ENCODE results near the gene ORC4.
A peak's percentile ranks its signal among the peaks of the same experiment; 100 is the strongest.

The ORC4 gene

DNA sequence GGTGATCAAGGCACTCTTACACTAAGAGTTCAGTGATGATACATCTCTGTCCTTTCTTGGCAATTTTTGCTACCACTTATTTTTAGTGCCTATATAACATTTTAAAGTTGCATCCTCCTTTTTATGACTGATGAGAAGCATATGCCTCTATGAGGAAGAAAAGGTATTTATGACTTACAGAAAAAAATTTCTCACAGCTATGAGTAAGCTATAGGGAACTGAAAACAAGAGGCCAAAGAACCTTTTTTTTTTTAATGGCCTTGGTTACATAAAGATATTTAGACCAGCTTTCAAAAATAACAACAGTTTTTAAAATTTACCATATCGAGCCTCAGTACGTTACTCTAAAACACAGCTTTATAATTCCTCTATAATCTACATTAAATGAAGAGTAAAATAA is 21.7 kb upstream of the ORC4 start:
- 100% methylated on average over 1 of the region's 2 CpGs; no CpG with 5 or more reads in 1 of the 2 experiments for WGBS, 2 experiments
- no peaks in the 10 kb centered on the region for H3K27me3 ChIP-seq (ENCODE audit: control insufficient read depth, insufficient read depth, low read length, poor library complexity, severe bottlenecking)
- H3K27ac ChIP-seq (ENCODE audit: insufficient read depth, low read depth, low read length, poor library complexity, severe bottlenecking) = no peak overlapping the region
- H3K9me3 ChIP-seq (ENCODE audit: control insufficient read depth, low read length) = no peaks in the 10 kb centered on the region
- no peaks in the 10 kb centered on the region for H3K36me3 ChIP-seq (ENCODE audit: control insufficient read depth, insufficient read depth, low read length)
- no peaks in the 10 kb centered on the region for H3K4me1 ChIP-seq (ENCODE audit: control insufficient read depth, insufficient read depth, low read length)
- no peak overlapping the region for H3K4me3 ChIP-seq (ENCODE audit: insufficient read depth, low read depth, low read length)

DNA sequence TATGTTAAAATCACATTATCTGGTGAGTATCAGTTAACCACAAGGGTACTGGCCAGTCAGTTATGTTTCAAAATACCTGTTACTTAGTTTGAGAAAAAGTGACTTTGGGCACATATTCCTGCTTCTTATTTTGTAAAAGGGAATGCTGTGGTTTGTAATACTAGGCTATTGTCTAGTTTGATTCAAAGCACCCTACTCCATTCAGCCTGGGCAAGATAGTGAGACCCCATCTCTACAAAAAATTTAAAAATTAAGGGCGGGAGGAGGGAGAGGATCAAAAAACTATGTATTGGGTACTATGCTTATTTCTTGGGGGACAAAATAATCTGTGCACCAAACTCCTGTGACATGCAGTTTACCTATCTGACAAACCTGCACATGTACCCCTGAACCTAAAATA is 19.2 kb upstream of the ORC4 start:
- no CpG with 5 or more reads among the region's 1 CpG for WGBS, 2 experiments
- H3K27ac ChIP-seq (ENCODE audit: insufficient read depth, low read depth, low read length, poor library complexity, severe bottlenecking) = no peak overlapping the region
- H3K4me1 ChIP-seq (ENCODE audit: control insufficient read depth, insufficient read depth, low read length) = no peaks in the 10 kb centered on the region
- H3K4me3 ChIP-seq (ENCODE audit: insufficient read depth, low read depth, low read length) = no peak overlapping the region
- H3K27me3 ChIP-seq (ENCODE audit: control insufficient read depth, insufficient read depth, low read length, poor library complexity, severe bottlenecking) = no peaks in the 10 kb centered on the region
- H3K36me3 ChIP-seq (ENCODE audit: control insufficient read depth, insufficient read depth, low read length) = no peaks in the 10 kb centered on the region
- no peaks in the 10 kb centered on the region for H3K9me3 ChIP-seq (ENCODE audit: control insufficient read depth, low read length)

DNA sequence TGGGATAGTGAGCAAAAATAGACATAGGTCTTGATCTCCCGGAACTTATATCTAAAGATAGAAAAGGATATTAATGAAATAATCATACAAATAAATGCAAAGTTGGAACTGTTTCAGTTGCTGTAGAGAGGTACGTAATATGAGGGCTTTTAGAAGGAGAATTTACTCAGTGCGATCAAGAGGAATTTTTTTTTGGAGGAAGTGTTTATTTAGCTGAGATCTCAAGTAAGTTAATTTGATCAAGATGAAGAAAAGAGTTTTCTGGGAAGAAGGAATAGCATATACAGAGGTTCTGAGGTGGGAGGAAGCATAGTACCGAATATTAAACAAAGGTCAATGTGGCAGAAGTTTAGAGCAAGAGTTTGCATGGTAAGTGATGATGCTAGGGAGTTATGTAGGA is 11.7 kb upstream of the ORC4 start:
- H3K27ac ChIP-seq (ENCODE audit: insufficient read depth, low read depth, low read length, poor library complexity, severe bottlenecking) = no peak overlapping the region
- 96 to 98% methylated on average over 3 to 4 of the region's 4 CpGs for WGBS, 2 experiments
- H3K27me3 ChIP-seq (ENCODE audit: control insufficient read depth, insufficient read depth, low read length, poor library complexity, severe bottlenecking) = no peaks in the 10 kb centered on the region
- H3K9me3 ChIP-seq (ENCODE audit: control insufficient read depth, low read length) = no peaks in the 10 kb centered on the region
- H3K4me3 ChIP-seq (ENCODE audit: insufficient read depth, low read depth, low read length) = no peak overlapping the region
- no peaks in the 10 kb centered on the region for H3K4me1 ChIP-seq (ENCODE audit: control insufficient read depth, insufficient read depth, low read length)
- H3K36me3 ChIP-seq (ENCODE audit: control insufficient read depth, insufficient read depth, low read length) = no peaks in the 10 kb centered on the region

DNA sequence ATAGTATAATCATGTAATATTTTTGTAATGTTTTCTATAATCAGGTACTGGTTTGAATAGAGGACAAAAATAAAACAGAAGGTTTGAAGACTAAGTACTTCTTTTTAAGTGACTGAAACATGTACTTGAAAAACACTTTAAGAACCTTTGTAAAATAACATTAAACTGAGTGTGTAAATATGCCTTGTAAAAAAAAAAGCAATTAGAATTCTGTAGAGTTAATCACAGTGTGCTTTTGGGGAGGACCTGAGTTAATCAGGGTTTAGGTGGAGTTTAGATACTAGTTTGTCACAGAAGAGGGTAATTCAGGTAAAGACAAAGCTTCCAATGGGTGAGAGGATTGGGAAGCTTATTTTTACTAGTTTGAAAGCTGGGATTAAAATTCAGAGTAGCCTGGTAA is 10.6 kb upstream of the ORC4 start:
- H3K27ac ChIP-seq (ENCODE audit: insufficient read depth, low read depth, low read length, poor library complexity, severe bottlenecking) = no peak overlapping the region
- no peaks in the 10 kb centered on the region for H3K9me3 ChIP-seq (ENCODE audit: control insufficient read depth, low read length)
- no peaks in the 10 kb centered on the region for H3K27me3 ChIP-seq (ENCODE audit: control insufficient read depth, insufficient read depth, low read length, poor library complexity, severe bottlenecking)

DNA sequence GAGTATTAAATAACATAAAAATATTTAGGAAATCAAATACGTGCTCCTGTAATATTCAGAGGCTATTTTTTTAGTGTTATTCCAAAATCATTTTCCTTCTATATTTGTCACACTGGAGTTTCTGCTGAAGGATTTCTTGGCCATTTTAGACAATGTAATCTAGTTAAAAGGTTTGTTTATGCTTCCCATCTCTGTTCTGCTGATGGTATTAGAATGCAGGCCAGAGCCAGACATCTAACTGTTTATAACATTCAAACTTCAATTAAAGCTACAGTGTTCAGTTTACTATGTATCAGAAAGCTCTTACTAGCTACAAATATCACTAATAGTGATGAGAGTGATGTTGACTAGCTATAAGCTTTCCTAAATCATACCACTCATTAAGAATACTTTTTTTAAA is 8.2 kb upstream of the ORC4 start:
- H3K27me3 ChIP-seq (ENCODE audit: control insufficient read depth, insufficient read depth, low read length, poor library complexity, severe bottlenecking) = no peaks in the 10 kb centered on the region
- H3K9me3 ChIP-seq (ENCODE audit: control insufficient read depth, low read length) = no peaks in the 10 kb centered on the region
- H3K27ac ChIP-seq (ENCODE audit: insufficient read depth, low read depth, low read length, poor library complexity, severe bottlenecking) = no peak overlapping the region
- no peaks in the 10 kb centered on the region for H3K4me1 ChIP-seq (ENCODE audit: control insufficient read depth, insufficient read depth, low read length)
- H3K36me3 ChIP-seq (ENCODE audit: control insufficient read depth, insufficient read depth, low read length) = no peaks in the 10 kb centered on the region
- no peak overlapping the region for H3K4me3 ChIP-seq (ENCODE audit: insufficient read depth, low read depth, low read length)
- WGBS, 2 experiments = 100% methylated on average over 1 of the region's 1 CpG; no CpG with 5 or more reads in 1 of the 2 experiments

More for the DNA sequence above, 10.6 kb upstream of the ORC4 start:
- Histone ChIP-seq H3K4me1 (ENCODE audit: control insufficient read depth, insufficient read depth, low read length) (no peaks in the 10 kb centered on the region), H3K36me3 (ENCODE audit: control insufficient read depth, insufficient read depth, low read length) (no peaks in the 10 kb centered on the region), H3K4me3 (ENCODE audit: insufficient read depth, low read depth, low read length) (no peak overlapping the region)

DNA sequence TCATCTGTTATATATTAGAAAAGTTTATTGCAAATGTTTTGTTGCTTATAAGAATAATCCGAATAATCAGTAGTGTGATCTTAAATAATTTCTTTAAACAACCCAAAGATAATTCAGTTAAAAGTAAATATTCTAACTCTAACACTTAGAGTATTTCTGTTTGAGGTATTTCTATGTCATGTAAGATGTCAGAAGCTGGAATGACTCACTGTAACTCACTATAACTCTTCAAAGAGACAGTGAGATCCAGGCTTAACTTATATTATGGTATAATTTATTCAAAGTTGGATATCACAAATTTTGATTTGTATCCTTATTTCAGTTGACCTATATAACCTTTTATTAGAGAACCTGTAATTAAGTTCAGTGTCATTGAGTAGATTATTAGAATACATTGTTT is 7.3 kb upstream of the ORC4 start:
- H3K4me1 ChIP-seq (ENCODE audit: control insufficient read depth, insufficient read depth, low read length) = no peaks in the 10 kb centered on the region
- no peak overlapping the region for H3K27ac ChIP-seq (ENCODE audit: insufficient read depth, low read depth, low read length, poor library complexity, severe bottlenecking)
- H3K9me3 ChIP-seq (ENCODE audit: control insufficient read depth, low read length) = no peaks in the 10 kb centered on the region
- H3K4me3 ChIP-seq (ENCODE audit: insufficient read depth, low read depth, low read length) = no peak overlapping the region
- no peaks in the 10 kb centered on the region for H3K27me3 ChIP-seq (ENCODE audit: control insufficient read depth, insufficient read depth, low read length, poor library complexity, severe bottlenecking)
- H3K36me3 ChIP-seq (ENCODE audit: control insufficient read depth, insufficient read depth, low read length) = no peaks in the 10 kb centered on the region
- no CpG with 5 or more reads among the region's 1 CpG for WGBS, 2 experiments

DNA sequence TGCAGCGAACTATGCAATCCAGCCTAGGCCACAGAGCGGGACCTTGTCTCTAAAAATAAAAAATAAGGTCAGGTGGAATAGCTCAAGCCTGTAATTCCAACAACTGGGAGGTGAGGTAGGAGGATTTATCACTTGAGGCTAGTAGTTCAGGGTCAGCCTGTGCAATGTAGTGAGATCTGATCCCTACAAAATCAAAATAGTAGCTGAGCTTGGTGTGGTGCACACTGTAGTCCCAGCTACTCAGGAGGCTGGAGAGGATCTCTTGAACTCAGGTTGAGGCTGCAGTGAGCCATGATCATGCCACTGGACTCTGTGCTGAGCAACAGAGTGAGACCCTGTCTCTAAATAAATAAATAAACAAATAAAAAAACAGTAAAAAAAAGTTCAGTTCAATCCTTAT is 6.0 kb upstream of the ORC4 start:
- H3K9me3 ChIP-seq (ENCODE audit: control insufficient read depth, low read length) = no peaks in the 10 kb centered on the region

DNA sequence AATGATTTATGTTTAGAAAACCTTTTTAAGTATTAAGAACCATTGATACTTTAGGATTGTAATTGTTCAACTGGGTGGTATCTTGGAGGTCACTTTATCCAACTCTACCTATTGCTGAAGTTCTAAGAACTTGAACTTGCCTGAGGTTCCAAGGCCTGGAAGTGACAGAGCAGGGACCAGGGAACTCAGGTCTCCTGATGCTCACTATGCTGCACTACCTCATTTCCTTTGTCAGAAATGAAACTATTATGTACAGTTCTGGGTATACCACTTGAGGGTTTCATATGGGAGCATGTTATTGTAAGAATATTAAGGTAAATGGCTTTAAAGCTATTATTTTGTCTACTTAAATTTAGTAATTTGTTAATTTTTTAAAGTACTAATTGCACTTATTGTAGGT is 3.3 kb upstream of the ORC4 start:
- Histone ChIP-seq H3K27me3 (ENCODE audit: control insufficient read depth, insufficient read depth, low read length, poor library complexity, severe bottlenecking) (no peaks in the 10 kb centered on the region), H3K4me1 (ENCODE audit: control insufficient read depth, insufficient read depth, low read length) (peaks cover 3% of the 10 kb centered on the region), H3K27ac (ENCODE audit: insufficient read depth, low read depth, low read length, poor library complexity, severe bottlenecking) (no peak overlapping the region), H3K4me3 (ENCODE audit: insufficient read depth, low read depth, low read length) (no peak overlapping the region), H3K36me3 (ENCODE audit: control insufficient read depth, insufficient read depth, low read length) (no peaks in the 10 kb centered on the region), H3K9me3 (ENCODE audit: control insufficient read depth, low read length) (no peaks in the 10 kb centered on the region)

More for the DNA sequence above, 6.0 kb upstream of the ORC4 start:
- Histone ChIP-seq H3K36me3 (ENCODE audit: control insufficient read depth, insufficient read depth, low read length) (no peaks in the 10 kb centered on the region), H3K4me1 (ENCODE audit: control insufficient read depth, insufficient read depth, low read length) (no peaks in the 10 kb centered on the region), H3K27me3 (ENCODE audit: control insufficient read depth, insufficient read depth, low read length, poor library complexity, severe bottlenecking) (no peaks in the 10 kb centered on the region), H3K4me3 (ENCODE audit: insufficient read depth, low read depth, low read length) (no peak overlapping the region), H3K27ac (ENCODE audit: insufficient read depth, low read depth, low read length, poor library complexity, severe bottlenecking) (no peak overlapping the region)
- WGBS, 2 experiments = 94% methylated on average over 2 of the region's 2 CpGs

DNA sequence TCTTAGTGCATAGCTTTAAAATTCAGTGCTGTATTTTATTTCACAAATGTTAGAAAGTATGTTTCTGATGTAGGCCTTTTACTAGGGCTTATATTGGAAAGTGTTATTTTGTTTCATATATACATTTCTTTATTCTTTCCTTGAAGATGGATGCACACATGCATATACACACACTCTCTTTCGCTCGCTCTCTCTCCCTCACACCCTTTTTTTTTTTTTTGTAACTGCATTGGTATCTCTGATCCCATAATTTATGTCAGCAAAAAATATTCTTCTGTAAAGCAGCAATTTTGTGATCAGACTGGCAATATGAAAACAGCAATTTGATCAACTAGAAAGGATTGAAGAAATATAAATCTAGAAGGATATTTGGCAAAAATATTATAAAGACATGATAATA is 2.3 kb upstream of the ORC4 start:
- H3K9me3 ChIP-seq (ENCODE audit: control insufficient read depth, low read length) = no peaks in the 10 kb centered on the region
- WGBS, 2 experiments = 90 to 97% methylated on average over 2 of the region's 2 CpGs
- H3K27ac ChIP-seq (ENCODE audit: insufficient read depth, low read depth, low read length, poor library complexity, severe bottlenecking) = no peak overlapping the region
- H3K4me1 ChIP-seq (ENCODE audit: control insufficient read depth, insufficient read depth, low read length) = peaks cover 4% of the 10 kb centered on the region
- no peak overlapping the region for H3K4me3 ChIP-seq (ENCODE audit: insufficient read depth, low read depth, low read length)
- H3K27me3 ChIP-seq (ENCODE audit: control insufficient read depth, insufficient read depth, low read length, poor library complexity, severe bottlenecking) = no peaks in the 10 kb centered on the region
- no peaks in the 10 kb centered on the region for H3K36me3 ChIP-seq (ENCODE audit: control insufficient read depth, insufficient read depth, low read length)

DNA sequence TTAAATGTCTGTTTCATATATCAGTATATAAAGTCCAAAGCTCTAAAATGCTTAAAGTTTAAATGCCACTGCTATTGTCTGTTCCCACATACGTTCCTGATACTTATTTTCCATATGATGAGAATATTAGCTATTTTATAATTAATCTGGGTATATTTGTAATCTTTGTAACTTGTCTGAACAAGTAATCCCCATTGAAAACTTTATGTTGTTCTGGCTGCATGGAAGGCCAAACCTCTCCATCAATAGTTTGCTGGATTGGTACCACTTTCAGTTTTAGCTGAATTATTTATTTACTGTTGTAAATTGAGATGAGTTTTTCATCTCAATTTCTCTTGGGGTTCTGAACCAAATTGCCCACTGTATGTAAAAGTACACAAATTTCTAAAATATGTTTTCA is 1.8 kb upstream of the ORC4 start:
- H3K9me3 ChIP-seq (ENCODE audit: control insufficient read depth, low read length) = no peaks in the 10 kb centered on the region
- no peak overlapping the region for H3K27ac ChIP-seq (ENCODE audit: insufficient read depth, low read depth, low read length, poor library complexity, severe bottlenecking)
- WGBS, 2 experiments = 50% methylated on average over 1 of the region's 1 CpG; no CpG with 5 or more reads in 1 of the 2 experiments
- peak overlapping the region; percentile 68 for H3K4me3 ChIP-seq (ENCODE audit: insufficient read depth, low read depth, low read length)
- no peaks in the 10 kb centered on the region for H3K36me3 ChIP-seq (ENCODE audit: control insufficient read depth, insufficient read depth, low read length)
- peaks cover 4% of the 10 kb centered on the region for H3K4me1 ChIP-seq (ENCODE audit: control insufficient read depth, insufficient read depth, low read length)
- H3K27me3 ChIP-seq (ENCODE audit: control insufficient read depth, insufficient read depth, low read length, poor library complexity, severe bottlenecking) = no peaks in the 10 kb centered on the region

DNA sequence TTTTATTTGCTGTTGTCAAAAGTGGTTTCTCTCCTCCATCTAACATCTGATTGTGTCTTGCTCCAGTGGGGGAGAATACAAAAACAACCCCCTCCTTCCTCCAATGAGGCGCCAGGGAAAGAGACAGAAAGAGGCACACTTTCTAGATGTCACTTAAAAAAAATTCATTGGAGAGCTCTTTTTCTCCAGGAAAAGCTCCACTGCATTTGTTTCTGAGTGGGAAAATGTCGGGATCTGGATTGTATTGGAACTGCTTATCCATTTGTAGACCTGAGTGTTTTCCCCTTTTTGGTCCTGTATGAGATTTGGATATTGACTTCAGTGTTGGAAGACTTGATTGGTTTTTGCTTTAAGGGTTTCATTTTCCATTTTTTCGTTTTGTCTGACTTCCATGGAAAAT is 1.3 kb upstream of the ORC4 start:
- H3K4me3 ChIP-seq (ENCODE audit: insufficient read depth, low read depth, low read length) = peak overlapping the region; percentile 68
- no peak overlapping the region for H3K27ac ChIP-seq (ENCODE audit: insufficient read depth, low read depth, low read length, poor library complexity, severe bottlenecking)
- no peaks in the 10 kb centered on the region for H3K36me3 ChIP-seq (ENCODE audit: control insufficient read depth, insufficient read depth, low read length)
- 2 to 4% methylated on average over 3 of the region's 3 CpGs for WGBS, 2 experiments
- peaks cover 4% of the 10 kb centered on the region for H3K4me1 ChIP-seq (ENCODE audit: control insufficient read depth, insufficient read depth, low read length)
- no peaks in the 10 kb centered on the region for H3K9me3 ChIP-seq (ENCODE audit: control insufficient read depth, low read length)
- H3K27me3 ChIP-seq (ENCODE audit: control insufficient read depth, insufficient read depth, low read length, poor library complexity, severe bottlenecking) = no peaks in the 10 kb centered on the region

Data from ectodermal cell (in vitro differentiated cells).